Stimulated activated CD4-positive, alpha-beta T cell treated with anti-CD3 and anti-CD28 coated beads, Interleukin-15, amount 100 ng/mL, for 48 hours (primary cell): ENCODE results near the gene ARID1B.

Source experiments
- DNase-seq, 2 donors: peaks; one replicate each; pipeline ENCODE4 v3.0.0-alpha.2; 2020; ENCODE audit warnings: low read depth in 2 of 2

The ARID1B gene

DNA sequence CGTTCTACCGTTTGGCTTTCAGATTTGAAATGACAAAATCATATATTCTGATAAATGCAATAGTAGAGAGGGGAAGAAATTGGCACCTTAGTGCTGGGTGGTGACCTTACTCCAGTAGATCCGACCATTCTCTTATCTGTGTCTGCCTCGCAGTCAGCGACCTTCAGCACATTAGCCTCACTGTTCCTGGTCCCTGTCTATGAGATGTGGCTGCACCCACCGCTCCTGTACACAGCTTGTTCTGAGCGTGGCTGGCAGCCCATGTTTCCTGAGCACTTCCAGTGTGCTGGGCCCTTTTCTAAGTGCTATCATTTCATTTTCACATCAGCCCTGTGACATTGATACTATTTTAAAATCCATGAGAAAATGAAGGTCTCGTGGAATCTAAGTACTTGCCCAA lies 408.0 kb downstream of the ARID1B start:
- DNase-seq, result no peak

- no peak for DNase-seq
Observed at GRCh38 chr6:157185986-157186385, 408.8 kb downstream of the ARID1B start.

GRCh38 chr6:157186785-157187181 lies 409.6 kb downstream of the ARID1B start:
- no peak for DNase-seq

DNA sequence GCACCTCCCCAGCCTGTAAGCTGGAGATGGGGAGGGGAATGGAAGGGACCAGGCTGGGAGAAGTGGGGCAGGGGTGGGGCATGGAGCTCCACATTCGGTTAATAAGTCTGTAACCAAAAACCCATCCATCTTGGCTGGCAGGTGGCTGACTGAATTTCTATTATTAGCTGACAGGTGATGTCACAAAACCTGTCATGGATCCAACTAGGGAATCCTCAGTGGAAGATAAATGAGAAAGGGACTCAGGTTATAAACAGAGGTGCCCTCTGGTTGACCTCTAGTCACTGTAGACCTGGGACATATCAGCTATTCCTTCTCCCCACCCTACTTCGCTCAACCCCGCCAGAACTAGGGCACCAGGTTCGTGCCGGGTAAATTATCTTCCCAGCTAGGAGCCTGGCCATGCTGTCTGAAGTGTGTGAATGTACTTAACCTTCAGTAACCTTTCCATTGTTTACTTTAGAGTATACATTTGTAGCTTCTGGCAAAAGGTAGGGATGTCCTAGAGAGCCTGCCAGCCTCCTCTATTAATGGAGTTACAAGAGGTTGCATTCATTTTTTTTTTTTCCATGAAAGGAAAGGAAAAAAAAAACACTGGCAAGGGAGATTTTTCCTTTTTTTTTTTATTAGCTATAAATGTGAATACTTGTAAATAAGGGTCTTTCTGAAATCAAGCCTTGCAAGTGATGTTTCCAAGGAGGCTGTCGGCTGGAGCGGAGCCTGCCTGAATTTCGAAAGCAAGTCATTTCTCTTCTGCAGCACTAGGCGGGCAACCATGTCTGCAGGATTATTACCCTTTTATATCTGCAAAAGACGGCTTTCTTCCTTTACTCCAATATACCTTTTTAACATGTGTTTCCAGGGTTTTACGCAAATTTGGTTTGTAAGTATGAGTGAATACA lies 410.3 kb downstream of the ARID1B start:
- no peak for DNase-seq

GRCh38 chr6:157188213-157188612 lies 411.0 kb downstream of the ARID1B start:
- no peak for DNase-seq

DNA sequence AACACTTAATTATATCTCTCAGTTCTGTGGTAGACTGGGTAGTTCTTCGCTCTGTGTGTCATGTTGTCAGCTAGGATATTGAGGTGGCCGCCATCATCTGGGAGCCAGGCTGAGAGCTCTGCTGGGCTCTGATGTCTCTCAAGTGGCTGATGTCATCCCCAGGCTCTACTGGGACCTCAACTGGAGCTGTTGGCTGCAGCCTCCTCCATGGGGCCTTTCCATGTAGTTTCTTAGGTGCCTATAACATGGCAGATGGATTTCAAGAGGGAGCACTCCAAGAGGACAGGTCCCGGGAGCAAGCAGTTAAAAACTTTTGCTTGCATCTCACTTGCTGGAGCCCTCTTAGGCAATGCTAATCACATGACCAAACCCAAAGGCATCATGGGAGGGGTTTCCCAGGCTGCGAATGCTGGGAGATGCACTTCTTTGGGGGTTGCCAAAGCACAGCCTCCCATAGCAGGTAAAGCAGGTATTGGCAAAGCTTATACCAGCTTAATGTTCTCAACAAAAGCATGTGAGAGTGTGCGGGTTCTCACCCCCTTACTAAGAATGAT lies 416.3 kb downstream of the ARID1B start:
- no peak for DNase-seq

DNA sequence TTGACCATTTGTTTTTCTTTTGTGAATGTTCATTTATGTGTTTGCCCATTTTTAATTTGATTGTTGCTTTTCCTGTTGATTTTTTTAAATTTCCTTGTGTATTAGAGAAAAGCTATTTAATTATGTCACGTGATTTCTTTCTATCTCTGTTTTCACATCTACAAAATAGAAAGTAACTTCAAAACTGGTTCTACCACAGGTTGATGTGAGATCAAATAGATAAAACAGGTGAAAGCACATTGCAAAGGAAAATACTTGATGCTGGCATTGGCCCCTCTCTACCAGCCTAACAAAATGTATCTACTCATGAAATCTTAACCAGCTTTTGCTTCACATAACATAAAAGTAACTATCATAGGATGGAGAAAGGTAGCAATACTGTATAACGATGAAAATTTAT lies 416.9 kb downstream of the ARID1B start:
- no peak for DNase-seq

GRCh38 chr6:157194643-157195042 lies 417.5 kb downstream of the ARID1B start:
- no peak for DNase-seq

DNA sequence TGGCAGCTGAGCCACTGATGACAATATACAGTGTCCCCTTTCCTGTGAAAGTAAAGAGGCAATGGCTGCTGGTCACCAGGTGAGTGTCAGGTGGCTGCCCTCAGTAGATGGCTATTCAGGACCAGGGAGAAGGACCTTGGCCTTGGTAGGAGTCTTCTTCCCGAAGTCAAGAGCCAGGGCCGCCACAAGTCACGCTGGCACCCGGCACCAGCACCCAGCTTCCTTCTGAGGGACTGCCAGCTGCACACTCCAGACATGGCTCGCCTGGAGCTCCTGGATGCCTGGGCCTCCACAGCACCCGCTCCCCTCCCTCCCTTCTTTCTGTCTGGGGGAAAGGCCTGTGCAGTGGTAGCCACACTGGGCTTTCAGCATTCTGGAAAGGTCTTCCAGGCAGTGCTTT lies 419.2 kb downstream of the ARID1B start:
- no peak for DNase-seq

GRCh38 chr6:157198425-157199279 lies 421.5 kb downstream of the ARID1B start:
- no peak for DNase-seq

- no peak for DNase-seq
Observed at GRCh38 chr6:157200117-157200516, 422.9 kb downstream of the ARID1B start.

DNA sequence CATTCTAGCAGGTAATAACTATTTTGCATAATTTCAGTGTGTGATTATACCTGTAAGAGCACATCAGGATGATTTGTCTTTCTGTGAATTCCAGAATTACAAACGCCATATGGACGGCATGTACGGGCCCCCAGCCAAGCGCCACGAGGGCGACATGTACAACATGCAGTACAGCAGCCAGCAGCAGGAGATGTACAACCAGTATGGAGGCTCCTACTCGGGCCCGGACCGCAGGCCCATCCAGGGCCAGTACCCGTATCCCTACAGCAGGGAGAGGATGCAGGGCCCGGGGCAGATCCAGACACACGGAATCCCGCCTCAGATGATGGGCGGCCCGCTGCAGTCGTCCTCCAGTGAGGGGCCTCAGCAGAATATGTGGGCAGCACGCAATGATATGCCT lies 423.4 kb downstream of the ARID1B start:
- DNase-seq, result no peak

GRCh38 chr6:157201083-157201482 lies 423.9 kb downstream of the ARID1B start:
- no peak for DNase-seq

DNA sequence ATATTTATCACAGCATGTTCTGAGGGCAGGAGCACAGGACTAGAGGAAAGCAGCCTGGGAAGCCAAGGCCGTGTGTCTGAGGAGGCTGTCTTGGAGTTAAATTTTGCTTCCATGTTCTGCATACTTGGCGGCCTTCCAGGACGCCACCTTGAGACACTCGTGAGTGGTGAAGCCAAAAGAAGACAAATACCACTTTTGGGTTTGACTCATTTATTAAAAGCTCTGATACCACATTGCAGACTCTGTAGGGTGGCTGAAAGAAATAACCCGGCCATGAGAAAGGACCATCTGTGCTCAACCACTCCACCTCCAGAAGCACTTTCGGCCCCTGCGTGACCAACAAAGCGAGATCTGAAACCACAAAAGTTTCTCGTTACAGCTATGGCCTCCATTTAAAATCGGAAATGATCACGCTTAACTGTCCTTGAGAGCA lies 426.1 kb downstream of the ARID1B start:
- DNase-seq, result no peak

DNA sequence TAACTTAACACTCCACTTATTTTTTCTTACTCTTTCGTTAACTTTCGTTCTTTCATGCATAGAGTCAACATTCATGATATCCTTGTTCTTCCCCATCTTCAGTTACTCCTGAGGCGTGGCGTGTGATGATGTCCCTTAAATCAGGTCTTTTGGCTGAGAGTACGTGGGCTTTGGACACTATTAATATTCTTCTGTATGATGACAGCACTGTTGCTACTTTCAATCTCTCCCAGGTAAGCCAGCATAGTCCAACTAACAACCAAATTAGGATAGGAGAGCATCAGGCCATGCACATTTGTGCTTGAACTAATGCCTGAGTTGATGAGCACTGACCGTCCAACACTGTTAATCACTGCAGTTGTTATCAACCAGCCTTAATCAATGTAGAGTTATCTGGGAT lies 426.6 kb downstream of the ARID1B start:
- DNase-seq, result no peak

- DNase-seq, result no peak
Observed at GRCh38 chr6:157205473-157206358, 428.5 kb downstream of the ARID1B start.

GRCh38 chr6:157206359-157206815 lies 429.2 kb downstream of the ARID1B start:
- DNase-seq, result no peak

- no peak for DNase-seq
Observed at GRCh38 chr6:157207521-157208076, 430.4 kb downstream of the ARID1B start.

GRCh38 chr6:157209865-157210530 lies 432.8 kb downstream of the ARID1B start:
- no peak for DNase-seq

- DNase-seq, result no peak
Observed at GRCh38 chr6:157210954-157211353, 433.8 kb downstream of the ARID1B start.
